GM19395 (cell line): ENCODE data around the gene DUSP22.

Experiments
- ATAC-seq: cut with Tn5 transposase; IDR thresholded peaks from one replicate; pipeline ENCODE4 v1.9.1; 2021; ENCODE audit warnings: mild to moderate bottlenecking, moderate library complexity; ENCODE audit not compliant: unreplicated experiment

DUSP22 gene

DNA sequence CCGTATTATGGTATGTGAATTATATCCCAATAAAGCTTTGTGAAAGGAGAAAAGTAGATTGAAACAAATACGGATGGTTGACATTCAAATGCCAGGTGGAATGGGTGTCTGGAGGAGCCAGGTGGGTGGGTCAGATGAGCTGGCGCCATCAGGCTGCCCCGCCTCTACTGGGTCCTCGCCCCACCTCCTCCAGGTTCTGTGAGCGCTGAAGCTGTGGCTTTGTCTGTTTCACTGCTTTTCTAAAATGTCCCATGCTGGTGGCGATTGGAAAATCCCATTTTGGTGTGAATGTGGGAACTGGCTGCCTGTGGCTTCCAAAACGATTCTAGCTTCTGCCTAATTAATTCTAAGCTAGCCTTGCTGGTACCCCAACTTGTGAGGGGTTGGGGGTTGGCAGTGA lies 16.5 kb downstream of the DUSP22 start:
- no peak for ATAC-seq

DNA sequence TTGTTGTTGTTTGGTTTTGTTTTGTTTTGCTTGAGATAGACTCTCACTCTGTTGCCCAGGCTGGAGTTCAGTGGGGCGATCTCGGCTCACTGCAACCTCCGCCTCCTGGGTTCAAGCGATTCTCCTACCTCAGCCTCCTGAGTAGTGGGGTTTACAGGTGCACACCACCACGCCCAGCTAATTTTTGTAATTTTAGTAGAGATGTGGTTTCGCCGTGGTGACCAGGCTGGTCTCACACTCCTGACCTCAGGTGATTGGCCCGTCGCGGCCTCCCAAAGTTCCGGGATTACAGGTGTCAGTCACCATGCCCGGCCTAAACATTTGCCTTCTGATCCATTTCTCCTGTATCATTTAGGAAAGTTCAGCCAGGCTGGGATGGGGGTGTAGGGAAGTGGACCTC lies 17.7 kb downstream of the DUSP22 start:
- no peak for ATAC-seq

DNA sequence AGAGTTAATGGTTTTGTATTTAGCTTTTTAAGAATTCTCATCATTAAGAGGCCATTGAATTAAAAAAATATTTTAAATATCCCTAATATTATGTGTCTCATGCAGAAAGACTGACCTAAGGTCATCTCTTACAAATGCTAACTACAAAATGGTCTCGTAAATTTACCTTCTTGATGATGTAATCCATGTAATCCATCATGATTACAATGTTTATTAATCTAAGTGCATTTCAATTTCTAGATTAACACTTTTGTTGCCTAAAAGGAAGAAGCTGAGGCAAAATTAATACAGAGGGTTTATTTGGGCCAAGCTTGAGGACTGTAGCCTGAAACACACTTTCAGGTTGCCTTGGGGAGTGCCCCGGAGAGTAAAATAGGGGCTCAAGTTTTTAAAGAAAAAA lies 18.4 kb downstream of the DUSP22 start:
- no peak for ATAC-seq

DNA sequence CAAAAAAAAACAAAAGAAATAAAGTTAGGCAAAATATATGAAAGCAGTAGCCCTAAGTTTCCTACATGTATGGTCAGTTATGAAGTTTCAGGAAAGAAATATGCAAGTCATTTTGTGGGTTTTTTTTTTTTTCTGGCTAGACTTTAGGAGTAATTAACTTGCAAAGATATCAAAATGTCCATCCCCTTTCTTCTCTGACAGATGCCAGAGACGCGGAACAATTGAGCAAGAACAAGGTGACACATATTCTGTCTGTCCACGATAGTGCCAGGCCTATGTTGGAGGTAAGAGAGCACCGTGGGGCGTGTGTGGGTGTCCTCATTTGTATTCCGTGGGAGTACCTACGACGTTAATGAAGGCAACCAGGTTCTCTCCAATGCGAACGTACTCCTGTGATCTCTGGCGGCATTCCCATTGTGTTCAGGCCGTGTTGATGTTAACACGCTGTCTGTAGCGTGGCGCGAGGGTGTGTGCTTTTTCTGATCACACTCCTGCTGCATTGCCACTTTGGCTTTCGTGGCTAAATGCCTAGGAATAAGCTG lies 19.5 kb downstream of the DUSP22 start:
- no peak for ATAC-seq

DNA sequence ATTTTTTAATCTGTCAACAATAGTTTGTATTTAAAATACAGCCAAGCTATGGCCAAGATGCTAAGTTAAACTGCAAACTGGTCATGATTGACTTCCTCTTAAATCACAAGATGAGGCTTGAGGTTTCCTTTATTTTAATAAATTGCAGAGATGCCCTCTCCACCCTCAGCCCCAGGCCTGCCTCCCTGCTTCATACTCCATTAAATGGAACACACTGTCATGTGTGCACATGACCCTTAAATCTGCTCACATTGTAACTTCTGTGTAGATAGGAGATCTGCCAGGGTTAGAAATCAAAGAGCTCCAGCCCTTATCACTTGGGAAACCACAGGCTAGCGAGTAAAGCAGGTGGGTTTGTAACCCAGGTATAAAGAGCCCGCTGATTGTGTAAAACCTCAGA lies 20.8 kb downstream of the DUSP22 start:
- ATAC-seq, result no peak

DNA sequence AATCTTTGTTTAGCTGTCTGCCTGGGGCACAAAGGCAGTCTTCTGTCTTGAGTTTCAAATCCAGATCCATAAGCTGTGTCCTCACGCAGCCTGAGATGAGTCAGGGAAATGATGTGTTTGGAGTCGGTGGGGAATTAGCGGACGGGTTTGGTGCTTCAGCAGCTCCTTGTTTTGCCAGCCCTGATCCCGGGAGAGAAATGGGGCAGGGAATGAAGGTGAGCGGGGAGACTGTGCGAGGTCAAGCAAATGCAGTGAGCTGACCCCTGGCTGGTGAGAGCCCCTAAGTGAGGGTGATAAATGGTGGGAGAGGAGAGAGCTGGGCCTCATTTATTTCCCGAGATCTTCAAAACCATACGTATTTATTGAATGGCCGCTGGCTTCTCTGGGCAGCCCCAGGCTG lies 21.6 kb downstream of the DUSP22 start:
- ATAC-seq, result no peak

DNA sequence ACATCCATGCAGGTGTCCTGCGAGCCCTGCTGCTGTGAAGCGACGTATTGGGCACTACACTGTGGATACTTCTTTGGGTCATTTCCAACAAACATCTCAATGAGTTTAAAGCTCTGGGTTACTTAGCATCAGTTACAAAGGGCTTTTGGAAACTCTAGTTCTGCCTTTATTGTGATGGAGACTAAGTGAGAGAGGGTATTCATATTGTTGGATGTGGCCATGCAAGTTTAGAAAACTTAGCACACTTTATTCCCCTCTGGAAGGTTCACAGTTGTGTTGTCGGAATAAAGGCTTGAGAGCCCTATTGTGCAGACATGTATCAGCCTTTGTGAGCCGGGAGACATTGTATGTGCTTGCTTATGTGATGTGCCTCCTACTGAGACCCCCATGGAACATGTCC lies 22.1 kb downstream of the DUSP22 start:
- ATAC-seq, result no peak

DNA sequence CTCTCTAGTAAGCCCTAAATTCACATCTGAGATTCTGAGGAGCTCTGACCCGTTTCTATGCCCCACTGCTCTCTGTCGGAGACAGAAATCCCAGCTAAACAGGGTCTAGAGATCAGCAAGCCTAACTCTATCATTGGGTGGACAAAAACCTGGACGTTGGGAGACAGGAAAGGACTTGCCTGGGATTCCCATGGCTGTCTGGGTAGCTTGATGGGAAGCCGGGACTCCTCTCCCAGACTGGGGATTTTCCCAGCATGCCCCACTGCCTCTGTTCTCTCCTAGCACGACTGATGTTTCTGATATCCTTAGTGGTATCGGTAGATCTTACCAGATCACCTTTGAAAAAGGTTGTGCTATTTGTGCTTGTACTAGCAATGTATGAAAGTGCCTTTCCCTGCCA lies 22.9 kb downstream of the DUSP22 start:
- no peak for ATAC-seq

DNA sequence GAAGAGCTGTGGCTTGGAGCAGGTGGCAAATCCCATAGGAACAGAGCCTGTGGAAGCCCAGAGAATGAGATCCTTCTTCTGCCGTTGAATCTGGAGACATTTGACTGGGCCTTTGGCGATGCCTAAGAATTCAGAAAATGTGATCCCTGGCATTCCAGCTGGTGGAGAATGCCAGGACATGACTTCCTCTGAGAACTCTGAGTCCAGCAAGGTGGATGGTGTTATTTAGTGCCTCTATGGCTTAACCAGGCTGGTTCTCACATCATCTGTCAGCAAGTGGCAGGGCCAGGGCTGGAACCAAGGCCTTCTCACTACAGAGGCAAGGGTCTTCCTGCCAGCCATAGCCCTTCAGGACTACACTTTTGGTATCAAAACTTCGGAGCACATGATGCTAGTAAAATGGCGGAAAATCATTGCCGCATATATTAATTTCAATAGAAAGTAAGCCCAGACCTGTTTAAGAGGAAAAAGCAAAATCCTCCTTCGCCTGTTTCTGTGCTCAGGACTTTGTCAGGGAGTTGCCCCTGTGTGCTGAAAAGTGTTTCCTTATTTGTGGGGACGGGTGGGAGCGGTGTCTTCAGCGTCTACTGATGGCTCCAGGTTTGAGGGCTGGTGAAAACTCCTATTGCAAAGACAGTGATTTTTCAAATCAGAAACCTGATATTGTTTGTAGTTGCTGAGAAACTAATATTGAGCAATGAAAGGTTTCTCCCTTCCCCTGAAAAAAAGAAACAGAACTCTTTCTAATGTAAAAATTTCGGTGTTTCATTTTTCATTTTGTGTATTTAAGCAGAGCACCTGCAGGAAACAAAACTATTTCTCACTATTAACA lies 23.9 kb downstream of the DUSP22 start:
- peak; percentile 30 for ATAC-seq

DNA sequence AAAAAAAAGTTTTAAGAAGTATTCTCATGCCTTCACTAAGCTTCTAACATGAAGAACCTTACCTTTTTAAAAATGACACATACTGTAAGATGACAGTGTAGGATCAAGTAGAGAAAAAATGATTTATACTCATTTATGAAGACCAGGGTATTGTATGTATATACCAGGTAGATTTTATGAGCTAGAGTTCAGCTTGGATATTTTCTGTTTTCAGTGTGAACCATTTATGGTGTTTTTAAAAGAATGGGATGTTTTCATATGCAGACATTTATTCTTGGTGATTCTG lies 24.4 kb downstream of the DUSP22 start:
- ATAC-seq, result no peak

DNA sequence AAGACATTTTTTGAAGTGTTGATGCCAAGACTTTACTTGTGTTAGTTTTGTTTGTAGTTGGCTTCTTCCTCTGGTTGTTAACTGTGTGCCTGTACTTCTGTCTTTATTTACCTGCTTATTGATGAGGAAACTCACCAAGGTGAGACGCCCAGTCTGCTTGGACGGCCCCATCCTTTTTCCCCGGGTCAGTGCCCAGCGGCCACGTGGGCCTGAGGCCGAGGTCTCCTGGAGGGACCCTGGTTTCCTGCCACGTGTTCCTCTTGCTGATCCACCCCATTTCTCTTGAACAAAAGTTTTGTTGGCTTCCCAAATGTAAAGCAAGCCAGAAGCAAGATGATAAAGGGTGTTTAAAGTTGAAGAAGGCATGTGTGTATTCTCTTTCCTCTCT lies 24.8 kb downstream of the DUSP22 start:
- no peak for ATAC-seq

DNA sequence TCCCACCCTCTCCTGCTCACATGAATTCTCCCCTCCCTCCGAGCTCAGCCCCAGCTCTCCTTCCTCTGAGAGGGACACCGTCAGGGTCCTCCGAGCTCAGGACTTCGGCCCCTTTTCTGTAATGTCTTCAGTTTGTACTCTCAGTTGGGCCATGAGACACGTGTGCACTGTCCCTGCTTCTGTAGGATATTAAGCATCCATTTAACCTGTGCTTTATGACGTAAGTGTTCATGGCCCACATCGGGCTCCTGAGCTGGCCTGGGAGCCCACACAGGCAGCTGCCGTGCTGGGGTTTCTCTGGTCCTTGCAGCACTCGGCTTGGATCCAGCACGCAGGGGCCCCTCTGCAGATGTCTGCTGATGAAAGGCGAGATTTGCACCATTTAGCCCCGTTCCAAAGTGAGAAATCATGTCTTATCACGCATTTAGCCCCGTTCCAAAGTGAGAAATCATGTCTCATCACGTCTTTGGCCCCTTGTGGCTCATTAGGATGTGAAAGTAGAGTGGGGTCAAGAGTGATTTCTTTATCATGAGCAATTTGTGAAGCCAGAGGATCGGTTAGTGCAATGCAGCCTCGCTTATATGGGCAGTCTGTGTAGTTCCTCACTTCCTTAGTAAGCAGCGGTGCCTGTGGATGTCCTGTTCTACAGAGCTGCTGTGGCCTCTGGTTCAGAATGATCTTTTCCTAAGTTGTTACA lies 25.3 kb downstream of the DUSP22 start:
- peak; percentile 34 for ATAC-seq

DNA sequence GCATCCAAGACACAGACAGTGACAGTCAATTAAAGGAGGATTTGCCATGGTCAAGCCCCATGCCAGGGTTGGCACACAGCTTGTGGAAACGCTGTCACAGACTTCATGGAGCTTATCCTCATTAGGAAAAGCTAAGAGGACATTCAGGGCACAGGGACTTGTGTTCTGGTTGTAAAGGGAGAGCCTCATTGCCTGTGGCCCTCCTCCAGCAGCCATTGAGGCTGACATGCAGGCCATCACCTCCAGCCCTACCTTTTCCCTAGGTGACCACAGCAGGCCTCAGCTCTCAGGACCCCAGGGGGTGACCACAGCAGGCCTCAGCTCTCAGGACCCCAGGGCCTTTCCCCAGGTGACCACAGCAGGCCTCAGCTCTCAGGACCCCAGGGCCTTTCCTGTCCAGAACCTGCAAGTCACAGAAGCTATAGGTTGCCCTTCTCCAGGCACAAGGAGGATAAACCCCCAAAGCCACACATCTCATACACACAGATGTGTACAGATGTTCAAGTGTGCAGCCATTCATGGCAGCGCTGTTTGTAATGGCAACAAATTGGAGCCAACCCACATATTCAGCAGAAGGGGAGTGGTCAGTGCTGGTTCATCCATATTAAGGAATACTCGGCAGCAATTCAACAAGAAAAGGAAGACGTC lies 26.1 kb downstream of the DUSP22 start:
- ATAC-seq, result no peak

DNA sequence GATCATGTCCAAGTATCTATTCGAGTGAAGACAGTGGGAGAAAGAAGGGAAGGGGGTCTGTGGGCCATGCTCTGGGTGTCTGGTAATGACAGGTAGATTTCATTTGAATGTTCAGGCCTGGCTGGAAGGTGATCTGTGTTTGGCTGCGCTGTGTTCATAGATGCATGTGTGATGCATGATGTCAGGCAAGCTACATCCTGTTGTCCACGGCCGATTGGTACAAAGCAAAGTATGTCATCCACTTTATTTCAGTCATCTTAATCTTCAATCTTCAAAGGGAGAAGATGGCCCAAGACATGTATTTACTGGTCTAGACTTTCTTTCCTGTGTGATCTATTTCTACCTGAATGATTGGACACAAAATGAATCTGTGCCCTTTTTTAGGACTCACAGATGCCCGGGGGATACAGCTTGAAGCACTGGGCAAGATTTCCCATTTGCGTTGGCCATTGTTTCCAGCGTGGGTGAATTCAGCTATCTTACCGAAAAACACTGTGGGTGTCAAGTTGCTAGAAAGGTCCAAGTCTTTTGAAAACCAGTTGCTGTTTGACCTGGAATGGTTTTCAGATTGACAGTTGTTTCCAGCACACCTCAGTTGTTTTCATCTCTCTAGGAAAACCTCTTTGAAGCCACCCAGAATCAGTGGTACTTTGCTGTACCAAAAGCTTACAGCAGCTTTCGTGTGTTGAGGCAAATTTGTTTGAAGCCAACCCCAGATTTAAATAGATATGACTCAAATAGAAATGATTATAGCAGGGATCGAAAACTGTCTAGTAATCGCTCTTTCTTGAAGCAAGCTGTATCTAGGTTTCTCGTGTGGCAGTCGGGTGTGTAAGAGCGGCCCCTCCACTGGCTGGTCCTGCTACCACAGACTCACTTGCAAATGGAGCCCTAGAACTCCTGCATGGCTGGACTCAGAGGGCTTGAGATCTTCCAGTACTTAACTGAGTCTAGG lies 27.2 kb downstream of the DUSP22 start:
- ATAC-seq, result peak; percentile 53

DNA sequence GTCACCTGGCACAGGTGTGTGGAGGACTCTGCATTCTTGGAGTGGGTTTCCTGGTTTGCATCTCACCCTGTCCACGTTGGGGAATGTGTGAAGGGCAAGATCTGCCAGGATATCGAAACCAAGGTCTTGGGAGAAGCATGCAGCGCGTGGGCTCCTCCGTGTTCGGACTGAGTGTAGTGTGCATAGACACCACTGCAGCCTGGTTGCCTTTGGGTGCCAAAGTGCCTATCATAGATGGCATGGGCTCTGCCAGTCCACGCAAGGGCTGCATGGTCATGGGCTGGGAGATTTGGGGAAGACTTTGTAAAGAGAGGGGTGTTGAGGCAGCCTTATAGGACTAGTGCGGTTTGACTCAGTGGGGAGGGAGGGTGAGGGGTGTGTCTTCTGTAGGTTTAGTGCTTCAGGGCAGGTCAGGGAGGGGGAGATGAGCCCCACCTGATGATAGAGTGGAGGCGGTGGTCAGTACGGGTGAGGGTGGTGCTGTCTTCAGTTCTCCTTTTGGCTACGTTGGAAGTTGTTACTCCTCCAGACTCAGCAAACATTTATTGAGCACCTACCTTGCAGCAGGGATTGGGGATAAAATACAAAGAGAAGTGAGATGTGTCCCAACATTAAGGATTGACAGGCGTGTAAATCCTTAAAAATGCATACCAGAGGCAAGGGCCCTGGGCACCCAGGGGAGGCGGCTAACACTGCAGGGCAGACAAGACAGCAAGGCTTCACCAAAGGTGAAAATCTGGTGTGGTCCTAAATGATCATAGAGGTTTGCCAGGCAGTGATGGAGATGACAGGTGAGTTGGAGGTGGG lies 28.3 kb downstream of the DUSP22 start:
- no peak for ATAC-seq

DNA sequence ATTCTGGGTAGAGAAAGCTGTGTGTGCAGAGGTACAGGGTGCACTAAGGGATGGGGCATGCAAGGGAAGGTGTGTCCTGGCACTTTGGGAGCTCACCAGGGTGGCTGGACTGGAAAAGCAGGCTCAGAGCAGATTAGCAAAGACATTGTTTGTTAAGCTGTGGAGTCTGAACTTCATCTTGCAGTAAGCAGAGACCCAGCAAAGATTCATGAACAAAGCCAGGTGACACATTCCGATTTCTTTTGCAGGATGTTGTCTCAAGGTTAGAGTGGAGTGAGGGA lies 28.8 kb downstream of the DUSP22 start:
- ATAC-seq, result no peak

DNA sequence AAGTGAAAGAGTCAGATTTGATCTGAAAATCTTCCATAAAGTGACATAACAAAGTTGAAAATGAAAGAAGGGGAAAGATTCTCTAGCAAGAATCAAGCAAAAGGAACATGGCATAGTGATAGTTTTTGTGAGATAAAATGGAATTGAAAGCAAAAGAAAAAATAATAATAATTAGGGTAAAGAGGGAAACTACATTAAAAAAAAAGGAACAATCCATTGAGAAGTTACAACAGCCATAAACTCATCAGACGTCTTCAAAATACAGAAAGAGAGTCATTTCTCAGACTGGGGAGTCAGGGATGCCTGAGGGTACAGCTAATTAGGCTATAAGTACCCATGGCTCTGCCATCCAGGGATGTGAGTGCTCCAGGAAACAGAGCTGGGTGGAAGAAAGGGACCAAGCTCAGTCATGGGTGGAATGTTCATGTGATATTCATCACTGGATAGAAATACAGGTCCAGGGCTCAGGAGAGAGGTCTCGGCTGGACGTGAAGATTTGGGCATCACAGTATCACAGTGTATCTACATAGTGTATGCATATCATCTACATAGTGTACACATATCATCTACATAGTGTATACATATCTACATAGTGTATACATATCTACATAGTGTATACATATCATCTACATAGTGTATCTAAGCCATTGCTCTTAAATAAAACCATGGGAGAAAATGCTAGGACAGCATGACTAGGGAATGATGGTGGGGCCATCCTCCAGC lies 29.4 kb downstream of the DUSP22 start:
- no peak for ATAC-seq

DNA sequence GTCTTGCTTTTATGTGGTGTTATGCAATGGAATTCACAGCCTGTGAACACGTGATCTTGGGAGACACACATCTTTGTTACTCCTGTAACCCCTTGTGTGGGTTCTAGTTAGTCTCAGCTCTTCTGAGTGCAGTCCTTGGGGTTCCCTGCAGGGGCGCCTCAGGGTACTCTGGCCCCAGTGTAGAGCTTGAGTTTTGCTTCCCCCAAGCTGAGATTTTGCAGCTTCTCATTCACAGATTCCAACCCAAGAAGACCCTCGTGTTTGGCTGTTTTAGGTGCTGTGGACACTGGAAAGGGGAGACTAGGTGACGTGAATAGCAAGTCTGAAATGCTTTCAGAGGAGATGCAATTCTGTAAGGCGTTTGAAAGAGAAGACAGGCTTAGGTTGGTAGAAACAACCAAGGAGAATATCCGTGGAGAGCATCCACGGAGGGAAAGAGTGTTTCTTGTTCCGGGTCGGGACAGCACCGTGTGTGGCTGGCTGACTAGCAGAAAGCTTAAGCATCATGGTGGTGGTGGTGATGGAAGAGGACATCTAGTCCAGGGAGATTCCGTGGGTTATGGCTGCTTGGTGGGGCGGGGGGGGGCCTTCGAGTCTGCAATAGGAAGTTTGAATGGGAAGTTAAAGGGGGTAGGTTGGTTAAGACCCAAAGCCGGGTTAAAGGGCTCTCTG lies 30.1 kb downstream of the DUSP22 start:
- ATAC-seq, result no peak
